ENCODE data around the gene TCP11L2.
"Not testable (repeated sequence)": the region's sequence is repeated elsewhere in the genome, so short reads cannot be mapped to it uniquely, and the experiment has no call there.

Gene TCP11L2

DNA sequence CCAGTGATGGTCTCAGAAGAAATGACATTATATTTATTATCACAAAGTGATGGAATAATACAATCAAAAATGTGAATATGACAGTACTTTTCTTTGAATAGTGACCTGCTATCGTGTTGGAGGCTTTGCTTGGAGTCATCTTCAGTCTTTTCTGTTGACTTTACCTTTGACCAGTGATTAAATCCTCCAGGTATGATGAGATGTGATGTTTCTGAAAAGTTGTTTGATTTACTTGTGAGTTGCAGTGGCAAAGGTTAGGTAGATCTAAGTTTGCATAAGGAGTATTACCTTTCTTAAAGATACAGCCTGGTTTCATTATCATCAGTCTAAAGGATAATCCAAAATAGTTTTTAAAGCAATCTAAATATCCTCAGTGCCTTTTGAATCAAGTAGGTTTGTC is 4.6 kb downstream of the TCP11L2 start:
- DNase-seq (ENCODE audit: low spot score), result no peak

DNA sequence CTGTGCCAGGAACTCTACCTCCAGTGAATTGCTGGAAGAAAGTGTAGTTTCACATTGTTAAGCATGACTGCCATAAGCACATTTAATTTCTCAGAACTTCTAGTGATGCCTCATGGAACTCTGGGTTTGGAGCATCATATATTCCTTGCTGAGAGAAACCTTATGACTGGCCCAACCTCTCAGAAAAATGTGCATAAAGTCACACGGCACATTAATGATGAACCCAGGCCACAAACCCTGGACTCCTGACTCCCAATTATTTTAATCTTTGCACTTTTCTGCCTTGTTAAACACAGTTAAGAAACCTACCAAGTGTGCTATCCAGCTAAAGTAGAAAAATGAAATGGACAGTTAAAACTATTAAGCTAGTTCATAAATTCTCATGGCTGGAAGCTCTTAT is 5.6 kb downstream of the TCP11L2 start:
- DNase-seq (ENCODE audit: low spot score), result no peak

DNA sequence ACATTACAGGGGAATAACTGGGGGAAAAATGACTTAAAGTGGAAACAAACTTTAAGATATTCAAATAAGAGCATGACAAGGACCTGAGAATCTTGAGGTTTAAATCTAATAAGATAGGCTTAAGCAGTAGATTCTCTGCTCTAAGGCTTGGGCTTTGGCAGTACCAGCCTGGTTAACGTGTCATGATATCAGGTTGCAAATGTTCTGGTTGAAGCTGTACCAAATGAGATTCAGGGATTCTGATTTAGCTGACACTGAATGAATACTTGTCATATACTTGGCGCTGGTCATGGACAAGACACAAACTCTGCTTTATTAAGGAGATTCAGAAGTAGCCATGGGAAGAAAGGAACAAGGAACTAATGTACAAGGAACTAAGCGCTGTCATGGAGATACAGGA is 6.1 kb downstream of the TCP11L2 start:
- no peak for DNase-seq (ENCODE audit: low spot score)

DNA sequence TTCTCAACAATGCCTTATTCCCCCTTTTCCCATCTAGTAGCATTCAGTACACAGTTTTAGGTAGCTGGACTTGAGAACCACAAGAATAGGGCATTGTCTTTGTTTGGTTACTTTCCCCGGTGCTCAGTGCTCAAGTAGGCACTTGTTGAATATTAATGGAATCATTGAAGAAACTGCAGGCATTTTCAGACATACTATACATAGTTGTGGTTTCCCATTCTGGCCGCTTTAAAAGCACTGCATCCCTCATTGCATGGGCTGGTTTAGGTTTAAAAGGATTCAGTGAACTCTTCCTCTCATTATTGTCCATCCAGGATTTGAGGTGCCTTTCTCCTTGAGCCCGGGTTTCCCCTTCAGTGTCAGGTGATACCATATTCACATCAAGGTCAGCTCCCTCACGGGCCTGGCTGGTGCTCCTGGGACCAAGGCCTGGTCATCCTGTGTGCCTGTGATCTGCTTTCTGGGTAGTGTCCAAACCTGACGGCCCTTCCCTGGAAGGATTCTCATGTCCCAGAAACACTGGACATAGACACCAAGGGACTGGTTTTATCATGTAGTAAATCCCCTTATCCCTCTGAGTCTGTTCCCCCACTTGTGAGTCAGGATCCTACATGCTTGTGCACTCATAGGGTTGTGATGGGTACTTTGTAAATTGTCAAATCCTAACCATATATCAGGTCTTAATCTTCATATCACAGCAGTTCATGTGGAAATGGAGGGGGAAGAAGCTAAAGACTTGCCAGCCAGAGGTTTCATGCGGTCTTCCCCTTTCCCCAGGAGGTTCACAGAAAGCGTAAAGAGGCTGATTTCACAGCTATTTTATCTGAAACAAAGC is 7.4 kb downstream of the TCP11L2 start:
- DNase-seq (ENCODE audit: low spot score), result no peak

DNA sequence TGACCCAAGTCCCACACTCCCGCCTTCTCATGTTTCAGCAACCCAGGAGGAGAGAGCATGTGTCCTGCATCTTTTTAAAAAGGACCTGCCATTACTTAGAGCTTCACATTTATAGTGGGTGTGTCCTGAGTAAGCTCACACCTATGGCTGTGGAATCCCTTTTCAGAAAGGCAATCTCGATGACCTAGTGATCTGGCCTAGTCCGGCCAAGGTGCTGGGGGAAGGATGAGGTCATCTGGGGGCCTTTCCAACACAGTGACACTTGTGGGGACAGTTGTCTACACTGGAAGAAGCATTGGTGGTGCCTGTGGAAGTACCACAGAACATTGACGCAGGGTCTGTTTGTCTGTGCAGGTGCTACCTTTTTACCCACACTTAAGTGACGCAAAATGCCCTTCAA is 8.2 kb downstream of the TCP11L2 start:
- no peak for DNase-seq (ENCODE audit: low spot score)

DNA sequence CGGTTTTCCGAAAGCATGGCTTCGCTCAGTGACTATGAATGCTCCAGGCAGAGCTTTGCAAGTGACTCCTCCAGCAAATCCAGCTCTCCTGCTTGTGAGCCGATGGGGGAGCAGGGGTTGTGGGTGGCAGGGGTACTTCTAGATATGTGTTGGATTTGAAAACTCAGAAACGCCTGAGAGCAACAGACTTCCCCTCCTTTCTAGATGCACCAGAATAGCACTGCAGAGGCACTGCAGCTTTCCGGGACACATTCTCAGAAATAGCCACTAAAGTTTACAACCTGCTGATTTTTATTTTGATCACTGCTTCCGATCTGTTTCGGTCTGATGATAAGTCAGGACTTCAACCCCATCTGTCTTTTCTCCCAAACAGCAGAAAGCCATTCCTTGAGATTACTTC is 8.6 kb downstream of the TCP11L2 start:
- no peak for DNase-seq (ENCODE audit: low spot score)

DNA sequence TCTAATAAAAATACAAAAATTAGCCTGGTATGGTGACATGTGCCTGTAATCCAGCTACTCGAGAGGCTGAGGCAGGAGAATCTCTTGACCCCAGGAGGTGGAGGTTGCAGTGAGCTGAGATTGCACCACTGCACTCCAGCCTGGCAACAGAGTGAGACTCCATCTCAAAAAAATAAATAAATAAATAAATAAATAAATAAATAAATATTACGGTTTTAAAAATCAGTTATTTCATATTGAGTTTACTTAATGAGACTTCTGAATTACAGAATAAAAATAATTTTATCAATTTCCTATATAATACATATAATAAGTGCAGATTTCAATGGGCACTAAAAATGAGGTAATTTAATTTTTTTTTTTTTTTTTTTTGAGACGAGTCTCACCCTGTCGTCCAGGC is 10.9 kb downstream of the TCP11L2 start:
- not testable (repeated sequence) for DNase-seq (ENCODE audit: low spot score)

DNA sequence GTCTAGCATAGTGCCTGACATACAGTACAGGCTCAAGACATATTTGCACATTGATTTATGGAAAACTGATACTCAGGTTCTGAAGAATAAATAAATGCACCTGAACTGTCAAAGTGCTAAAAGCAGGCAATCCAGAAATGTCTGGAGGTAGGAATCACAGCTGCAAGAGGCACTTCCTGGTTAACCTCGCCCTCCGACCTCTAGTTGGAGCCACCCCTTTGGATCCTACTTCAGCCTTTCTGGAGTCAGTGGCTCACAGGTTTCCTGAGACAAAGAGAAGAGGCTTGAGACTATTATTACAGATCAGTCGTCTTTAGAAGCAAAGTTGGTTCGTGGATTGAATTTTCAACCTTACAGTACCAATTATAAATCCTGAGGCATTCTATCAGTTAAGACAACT is 13.0 kb downstream of the TCP11L2 start:
- no peak for DNase-seq (ENCODE audit: low spot score)

DNA sequence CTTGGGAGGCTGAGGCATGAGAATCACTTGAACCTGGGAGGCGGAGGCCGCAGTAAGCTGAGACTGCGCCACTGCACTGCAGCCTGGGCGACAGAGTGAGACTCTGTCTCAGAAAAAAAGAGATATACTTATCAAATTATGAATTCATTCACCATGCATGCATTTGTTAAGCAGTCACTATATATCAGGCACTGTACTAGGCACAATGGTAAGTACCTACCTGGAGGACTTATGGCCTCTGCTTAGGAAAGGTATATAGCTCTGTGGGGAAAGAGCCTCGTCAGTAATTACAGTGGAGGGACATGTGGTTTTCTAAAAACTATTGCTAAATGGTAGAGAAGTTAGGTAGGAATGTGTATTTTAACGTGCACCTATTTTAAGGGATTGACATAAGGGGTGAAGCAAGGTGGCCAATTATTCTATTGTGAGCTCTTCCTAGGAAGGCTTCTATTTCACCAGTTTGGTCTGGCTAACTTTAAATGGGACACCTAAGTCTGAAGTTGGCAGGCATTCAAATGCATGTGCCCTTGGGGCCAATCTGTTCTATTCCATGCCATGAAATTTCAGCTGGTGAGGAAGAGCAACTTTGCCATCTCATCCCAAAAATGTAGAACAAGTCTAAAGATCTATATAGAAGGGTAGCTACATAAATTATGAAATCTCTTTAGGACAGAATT is 15.0 kb downstream of the TCP11L2 start:
- DNase-seq (ENCODE audit: low spot score), result no peak

DNA sequence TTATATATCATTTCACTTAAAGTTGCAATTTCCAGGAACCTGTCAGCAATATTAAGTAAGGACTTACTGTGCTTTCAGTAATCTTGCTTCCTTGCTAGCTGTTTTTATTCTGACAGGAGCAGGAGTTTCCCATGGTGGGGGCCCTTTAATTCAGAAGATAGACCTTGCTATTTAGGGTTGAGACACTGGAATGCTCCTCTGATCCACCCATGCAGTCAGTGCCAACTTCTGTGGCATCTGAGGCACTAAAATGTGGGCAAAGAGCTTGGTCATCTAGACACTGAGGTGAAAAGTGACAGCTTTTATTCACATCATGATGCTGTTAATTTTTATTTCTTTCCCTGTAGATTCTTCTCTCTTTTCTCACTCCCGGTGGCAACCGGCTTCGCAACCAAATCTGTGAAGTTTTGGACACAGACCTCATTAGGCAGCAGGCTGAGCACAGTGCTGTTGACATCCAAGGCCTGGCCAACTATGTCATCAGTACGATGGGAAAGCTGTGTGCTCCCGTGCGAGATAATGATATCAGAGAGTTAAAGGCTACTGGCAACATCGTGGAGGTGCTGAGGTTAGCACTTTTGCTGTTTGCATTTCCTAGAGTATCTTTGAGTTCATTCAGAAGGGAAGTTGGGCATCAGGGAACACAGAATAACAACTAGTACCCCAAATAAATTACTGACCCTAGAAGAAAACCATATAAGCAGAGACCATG is 18.8 kb downstream of the TCP11L2 start:
- DNase-seq (ENCODE audit: low spot score), result no peak

DNA sequence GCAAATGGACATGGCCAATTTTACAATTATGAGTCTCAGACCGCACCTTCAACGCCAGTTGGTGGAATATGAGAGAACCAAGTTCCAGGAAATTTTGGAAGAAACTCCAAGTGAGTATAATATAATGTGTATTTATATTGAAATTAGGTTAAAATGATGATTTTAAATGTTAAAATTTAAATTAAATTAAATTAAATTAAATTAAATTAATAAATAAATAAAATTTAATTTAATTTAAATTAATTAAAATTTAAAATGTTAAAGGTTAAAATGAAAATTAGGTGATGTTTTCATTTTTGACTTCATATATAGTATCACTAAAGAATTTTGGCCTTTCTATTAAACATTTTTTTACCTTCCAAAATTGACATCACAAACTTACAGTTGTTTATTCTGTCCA is 21.0 kb downstream of the TCP11L2 start:
- no peak for DNase-seq (ENCODE audit: low spot score)

DNA sequence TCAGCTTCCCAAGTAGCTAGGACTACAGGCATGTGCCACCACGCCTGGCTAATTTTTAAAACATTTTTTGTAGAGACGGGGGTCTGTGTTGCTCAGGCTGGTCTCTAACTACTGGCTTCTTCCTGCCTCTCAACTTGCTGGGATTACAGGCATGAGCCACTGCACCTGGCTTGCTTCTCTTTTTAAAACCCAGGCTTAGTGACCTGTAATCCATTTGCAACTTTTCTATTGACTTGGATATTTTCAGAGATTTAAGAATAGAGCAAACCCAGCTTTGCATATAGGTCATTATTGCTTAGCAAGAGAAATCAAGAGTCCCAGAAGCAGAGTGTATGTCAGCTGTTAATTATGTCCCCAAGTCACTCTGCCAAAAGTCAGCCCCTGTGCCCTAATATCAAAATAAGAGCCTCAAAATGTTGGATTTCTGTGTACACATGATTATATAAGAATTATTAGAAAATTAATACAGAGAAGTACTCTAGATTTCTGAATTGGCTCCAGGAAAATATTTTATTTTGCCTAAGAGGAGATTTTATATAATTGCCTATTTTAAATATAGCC is 24.9 kb downstream of the TCP11L2 start:
- no peak for DNase-seq (ENCODE audit: low spot score)

DNA sequence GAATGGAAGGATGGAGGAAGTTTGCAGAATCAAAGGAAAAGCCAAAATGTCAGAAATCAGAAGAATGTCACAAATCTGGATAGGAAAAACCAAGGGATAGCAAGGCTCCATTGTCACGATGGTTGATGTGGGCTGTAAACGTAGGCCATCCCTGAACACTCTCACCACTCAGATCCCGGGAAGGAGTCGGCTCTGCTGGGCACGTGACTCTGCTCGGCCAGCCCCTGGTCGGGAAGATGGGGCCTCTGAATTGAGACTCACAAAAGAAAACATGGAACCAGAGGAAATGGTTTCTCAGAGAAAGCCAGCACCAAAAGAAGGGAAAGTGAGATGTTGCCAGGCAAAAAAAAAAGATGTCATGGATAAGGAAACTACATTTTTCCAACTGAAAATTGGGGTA is 26.2 kb downstream of the TCP11L2 start:
- DNase-seq (ENCODE audit: low spot score), result no peak

DNA sequence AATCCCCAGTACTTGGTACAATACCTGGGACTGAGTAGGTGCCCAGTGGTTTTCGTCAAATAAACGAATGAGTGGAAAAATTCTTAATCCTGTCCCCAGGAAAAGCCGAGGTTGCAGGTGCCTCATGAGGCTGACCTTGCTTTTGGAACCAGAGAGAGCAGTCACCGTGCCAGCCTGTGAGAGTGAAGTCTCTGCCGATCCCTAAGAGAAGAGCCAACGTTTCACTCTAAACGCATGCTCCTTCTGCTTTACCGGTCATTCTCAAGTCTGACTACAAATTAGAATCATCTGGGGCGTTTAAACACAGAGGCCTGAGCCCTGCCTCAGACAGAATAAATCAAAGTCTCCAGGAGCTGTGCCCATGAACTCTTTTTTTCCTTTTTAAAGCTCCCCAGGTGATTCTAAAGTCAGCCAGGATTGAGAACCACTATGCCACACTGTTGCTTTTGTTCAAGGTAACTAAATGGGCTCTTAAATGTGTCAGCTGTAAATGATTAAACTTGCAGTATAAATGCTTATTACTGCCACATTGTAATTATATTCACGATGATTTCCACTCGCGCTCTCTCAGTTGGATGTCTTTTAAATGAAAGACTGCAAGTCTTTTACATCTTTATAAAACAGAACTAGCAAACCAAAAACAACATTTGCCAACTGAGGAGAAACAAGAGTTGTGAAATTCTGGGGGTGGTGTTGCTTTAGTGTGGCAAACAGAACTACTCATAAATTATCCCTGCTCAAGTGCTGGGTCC is 26.9 kb downstream of the TCP11L2 start:
- no peak for DNase-seq (ENCODE audit: low spot score)

DNA sequence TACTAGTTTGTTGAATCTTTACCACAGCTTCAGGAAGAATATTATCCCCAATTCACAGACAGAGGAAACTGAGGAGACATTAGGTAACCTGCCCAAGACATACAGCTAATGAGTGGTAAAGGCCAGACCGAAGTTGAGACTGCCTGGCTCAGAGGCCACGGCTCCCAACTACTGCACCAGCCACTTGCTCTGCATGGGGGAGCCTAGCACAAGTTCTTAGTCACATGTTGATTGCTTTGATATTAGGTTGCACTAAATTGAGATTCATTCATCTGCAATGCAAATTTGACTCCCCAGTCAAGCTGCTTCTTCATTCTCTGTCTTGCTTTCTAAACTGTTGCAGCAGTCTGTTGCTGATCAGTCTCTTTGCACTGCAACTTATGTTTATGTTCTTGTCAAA is 29.1 kb downstream of the TCP11L2 start:
- DNase-seq (ENCODE audit: low spot score), result no peak

DNA sequence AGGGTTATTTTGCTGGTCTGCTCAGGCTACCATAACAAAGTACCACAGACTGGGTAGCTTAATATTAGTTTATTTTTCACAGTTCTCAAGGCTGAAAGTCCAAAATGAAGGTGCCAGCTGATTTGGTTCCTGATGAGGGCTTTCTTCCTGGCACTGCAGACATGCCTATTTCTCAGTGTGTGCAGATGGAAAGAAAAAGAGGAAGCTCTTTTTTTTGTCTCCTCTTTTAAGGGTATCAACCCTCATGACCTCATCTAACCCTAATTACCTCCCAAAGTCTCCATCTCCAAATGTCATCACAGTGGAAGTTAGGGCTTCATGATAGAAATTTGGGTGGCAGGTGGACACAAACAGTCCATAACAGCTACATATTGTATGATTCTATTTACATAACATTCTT is 30.0 kb downstream of the TCP11L2 start:
- DNase-seq (ENCODE audit: low spot score), result no peak

DNA sequence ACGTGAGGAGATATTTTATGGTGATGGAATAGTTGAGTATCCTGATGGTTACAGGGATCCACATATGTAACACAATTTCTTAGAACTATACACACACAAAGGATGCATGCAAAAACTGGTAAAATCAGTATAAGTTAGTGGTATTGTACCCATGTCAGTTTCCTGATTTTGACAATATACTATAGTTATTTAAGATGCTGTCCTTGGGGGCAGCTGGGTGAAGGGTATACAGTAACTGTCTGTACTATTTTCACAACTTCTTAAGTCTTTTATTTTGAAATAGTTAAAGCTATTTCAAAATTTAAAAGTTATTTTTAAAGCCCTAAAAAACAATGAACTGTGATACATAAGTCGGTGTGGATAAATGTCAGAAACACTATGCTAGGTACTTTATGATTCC is 30.5 kb downstream of the TCP11L2 start:
- no peak for DNase-seq (ENCODE audit: low spot score)

DNA sequence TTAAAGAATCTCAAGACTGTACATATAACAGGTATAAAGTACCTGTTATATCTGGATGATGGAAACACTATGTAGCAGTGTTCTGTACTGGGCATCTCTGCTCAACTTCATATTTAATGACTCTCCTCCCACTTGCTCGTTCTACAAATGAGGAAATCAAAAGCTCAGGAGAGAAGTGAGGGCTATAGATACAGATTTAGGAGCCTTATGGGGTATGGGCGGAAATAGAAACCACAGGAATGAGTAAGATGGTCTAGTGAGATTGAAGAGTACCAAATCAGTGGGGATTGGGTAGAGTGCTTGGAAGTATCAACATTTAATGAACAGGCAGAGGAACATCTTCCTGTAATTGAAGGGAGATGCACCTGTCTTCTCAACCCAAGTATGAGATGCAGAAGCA is 31.2 kb downstream of the TCP11L2 start:
- no peak for DNase-seq (ENCODE audit: low spot score)

DNA sequence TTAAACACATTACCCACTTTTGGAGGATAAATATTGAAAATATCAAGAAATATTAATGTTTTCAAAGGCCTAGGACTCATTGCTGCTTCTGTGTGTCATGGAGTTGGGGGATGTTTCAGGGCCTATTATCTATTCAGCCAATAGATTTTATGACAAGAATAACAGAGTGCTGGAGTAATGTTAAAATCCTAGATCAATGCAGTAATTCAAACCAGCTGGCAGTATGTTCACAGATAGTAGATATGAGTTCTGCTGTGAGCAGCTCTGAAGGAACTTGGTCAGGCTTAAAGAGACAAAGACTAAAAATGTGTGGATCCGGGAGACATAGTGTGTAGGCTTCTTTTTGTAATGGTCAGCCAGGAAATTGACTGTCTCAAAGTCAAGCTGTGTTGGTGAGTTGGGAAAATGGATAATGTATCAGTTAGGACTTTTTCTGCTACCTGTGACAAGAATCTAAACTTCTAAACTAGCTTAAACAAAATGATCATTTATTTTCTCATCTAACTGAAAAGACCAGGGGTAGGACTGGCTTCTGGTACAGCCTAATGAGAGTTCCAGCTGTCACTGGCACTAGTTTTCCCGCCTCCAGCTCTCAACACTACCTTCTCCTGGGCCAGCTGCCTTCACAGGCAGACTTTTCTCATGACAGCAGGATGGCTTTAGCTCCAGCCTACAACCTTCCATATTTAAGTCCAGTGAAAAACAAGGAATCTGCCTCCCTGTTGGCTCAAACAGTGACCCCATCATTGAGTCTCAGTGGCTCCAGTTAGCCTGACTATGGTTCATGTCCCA is 38.7 kb downstream of the TCP11L2 start:
- no peak for DNase-seq (ENCODE audit: low spot score)

DNA sequence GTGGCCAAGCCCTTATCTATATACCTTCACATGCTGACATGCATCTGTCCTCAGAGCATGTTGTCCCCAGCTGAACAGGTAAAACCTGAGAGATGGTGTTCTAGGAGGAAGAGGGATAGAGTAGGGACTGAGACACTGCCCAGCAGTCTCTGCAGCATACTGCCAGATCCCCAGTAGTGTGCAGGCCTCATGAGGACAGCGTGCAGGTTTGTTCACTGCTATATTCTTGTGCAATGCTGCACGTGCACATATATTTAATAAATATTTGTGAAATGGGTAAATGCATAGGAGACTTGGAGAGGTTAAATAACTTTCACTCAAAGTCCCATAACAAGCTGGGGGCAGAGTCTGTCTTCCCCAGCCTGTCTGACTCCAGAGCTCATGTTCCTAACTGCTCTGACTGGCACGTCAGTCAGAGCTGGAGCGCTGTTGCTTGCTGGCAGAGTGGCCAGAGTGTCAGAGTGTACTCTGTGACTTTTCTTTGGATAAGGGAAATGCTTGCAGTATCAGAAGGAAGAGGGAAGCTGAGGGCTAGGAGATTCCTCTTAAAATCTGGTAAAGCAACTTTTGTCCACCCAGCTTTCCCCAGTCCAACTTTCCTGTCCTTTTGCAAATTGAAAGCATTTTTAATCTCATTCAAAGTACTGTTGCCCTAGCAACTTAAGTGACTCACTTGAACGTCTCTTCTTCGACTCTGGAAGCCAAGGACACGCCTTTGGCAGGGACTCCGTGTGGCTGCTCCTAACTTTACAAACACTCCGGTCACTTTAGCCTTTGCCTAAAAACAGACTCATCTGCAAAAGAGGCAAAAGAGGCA is 40.1 kb downstream of the TCP11L2 start:
- DNase-seq (ENCODE audit: low spot score), result no peak

DNA sequence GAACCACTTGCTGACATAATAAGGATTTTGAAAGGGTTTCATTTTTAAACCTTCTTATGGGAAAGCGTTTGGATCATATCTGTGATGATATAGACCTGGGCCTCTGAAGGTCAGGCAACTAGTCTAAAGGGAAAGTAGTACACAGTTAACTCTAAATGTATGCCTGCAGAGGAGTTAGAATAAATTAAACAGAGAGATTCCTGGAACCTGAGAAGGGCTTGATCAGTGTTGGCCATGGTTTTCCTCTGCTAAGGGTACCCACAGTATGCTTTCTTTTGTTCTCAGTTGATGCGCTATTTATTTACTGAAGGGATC is 40.6 kb downstream of the TCP11L2 start:
- DNase-seq (ENCODE audit: low spot score), result no peak

All from CD4-positive, alpha-beta T cell treated with Interleukin-15 for 4 hours (primary cell).